ENCODE results near the gene FAM229B.
A peak's percentile ranks its signal among the peaks of the same experiment; 100 is the strongest.

Gene FAM229B

GRCh38 chr6:112106562-112106961, 19.2 kb downstream of the FAM229B start:
- Mint-ChIP-seq H3K27me3 (peaks cover 5% of the 10 kb centered on the region), H3K9me3 (peaks cover 6% of the 10 kb centered on the region), H3K36me3 (ENCODE audit: low read depth) (no peaks in the 10 kb centered on the region), H3K4me1 (ENCODE audit: low read depth) (no peaks in the 10 kb centered on the region), H3K4me3 (no peak overlapping the region), H3K27ac (no peak overlapping the region)

- no peak overlapping the region for H3K4me3 Mint-ChIP-seq
- no peak overlapping the region for H3K27ac Mint-ChIP-seq
- peaks cover 6% of the 10 kb centered on the region for H3K9me3 Mint-ChIP-seq
- H3K27me3 Mint-ChIP-seq: peaks cover 16% of the 10 kb centered on the region
- H3K4me1 Mint-ChIP-seq (ENCODE audit: low read depth): no peaks in the 10 kb centered on the region
- no peaks in the 10 kb centered on the region for H3K36me3 Mint-ChIP-seq (ENCODE audit: low read depth)
Measured at GRCh38 chr6:112109262-112109661, 21.9 kb downstream of the FAM229B start.

- Mint-ChIP-seq H3K27ac (no peak overlapping the region), H3K9me3 (no peaks in the 10 kb centered on the region), H3K4me1 (ENCODE audit: low read depth) (peaks cover 18% of the 10 kb centered on the region), H3K27me3 (peaks cover 20% of the 10 kb centered on the region), H3K4me3 (no peak overlapping the region), H3K36me3 (ENCODE audit: low read depth) (no peaks in the 10 kb centered on the region)
Measured at GRCh38 chr6:112113431-112113830, 26.0 kb downstream of the FAM229B start.

- Mint-ChIP-seq H3K4me1 (ENCODE audit: low read depth) (peaks cover 18% of the 10 kb centered on the region), H3K9me3 (no peaks in the 10 kb centered on the region), H3K36me3 (ENCODE audit: low read depth) (no peaks in the 10 kb centered on the region), H3K27ac (no peak overlapping the region), H3K4me3 (no peak overlapping the region), H3K27me3 (peaks cover 19% of the 10 kb centered on the region)
Measured at GRCh38 chr6:112113918-112114317, 26.5 kb downstream of the FAM229B start.

GRCh38 chr6:112114577-112115223, 27.3 kb downstream of the FAM229B start:
- Mint-ChIP-seq H3K9me3 (no peaks in the 10 kb centered on the region), H3K36me3 (ENCODE audit: low read depth) (no peaks in the 10 kb centered on the region), H3K27ac (no peak overlapping the region), H3K27me3 (peaks cover 15% of the 10 kb centered on the region), H3K4me1 (ENCODE audit: low read depth) (peaks cover 18% of the 10 kb centered on the region), H3K4me3 (no peak overlapping the region)

- Mint-ChIP-seq H3K9me3 (no peaks in the 10 kb centered on the region), H3K4me1 (ENCODE audit: low read depth) (peaks cover 18% of the 10 kb centered on the region), H3K36me3 (ENCODE audit: low read depth) (no peaks in the 10 kb centered on the region)
Measured at GRCh38 chr6:112116221-112116620, 28.8 kb downstream of the FAM229B start.

DNA sequence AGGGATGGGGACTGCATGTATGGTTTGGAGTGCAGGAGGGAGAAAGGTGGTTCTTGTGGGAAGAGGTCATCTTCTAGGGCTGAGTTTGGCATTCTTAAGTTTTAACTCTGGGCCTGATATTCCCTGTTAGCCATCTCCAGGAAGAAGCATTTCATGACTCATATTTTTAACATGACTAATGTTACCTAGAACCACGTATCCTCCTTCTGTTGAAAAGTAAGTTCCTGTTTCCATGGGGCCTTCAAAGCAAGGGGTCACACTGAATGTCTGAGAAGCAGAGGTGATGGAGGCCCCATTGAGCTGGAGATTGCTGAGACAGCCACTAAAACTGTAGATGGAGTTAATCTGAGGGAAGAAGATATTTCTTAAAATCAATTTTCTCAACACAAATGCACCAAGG, 30.2 kb downstream of the FAM229B start:
- peaks cover 18% of the 10 kb centered on the region for H3K4me1 Mint-ChIP-seq (ENCODE audit: low read depth)
- peak overlapping the region; percentile 6 for H3K4me3 Mint-ChIP-seq
- H3K27me3 Mint-ChIP-seq: peaks cover 11% of the 10 kb centered on the region
- no peaks in the 10 kb centered on the region for H3K9me3 Mint-ChIP-seq
- no peaks in the 10 kb centered on the region for H3K36me3 Mint-ChIP-seq (ENCODE audit: low read depth)
- peak overlapping the region; percentile 83 for H3K27ac Mint-ChIP-seq

More at GRCh38 chr6:112116221-112116620, 28.8 kb downstream of the FAM229B start:
- H3K27me3 Mint-ChIP-seq: peaks cover 15% of the 10 kb centered on the region
- no peak overlapping the region for H3K27ac Mint-ChIP-seq
- H3K4me3 Mint-ChIP-seq: no peak overlapping the region

- H3K36me3 Mint-ChIP-seq (ENCODE audit: low read depth): no peaks in the 10 kb centered on the region
- no peak overlapping the region for H3K27ac Mint-ChIP-seq
- peaks cover 11% of the 10 kb centered on the region for H3K27me3 Mint-ChIP-seq
- no peak overlapping the region for H3K4me3 Mint-ChIP-seq
- H3K4me1 Mint-ChIP-seq (ENCODE audit: low read depth): peaks cover 18% of the 10 kb centered on the region
- no peaks in the 10 kb centered on the region for H3K9me3 Mint-ChIP-seq
Measured at GRCh38 chr6:112118034-112118433, 30.6 kb downstream of the FAM229B start.

GRCh38 chr6:112122756-112123155, 35.4 kb downstream of the FAM229B start:
- peaks cover 10% of the 10 kb centered on the region for H3K27me3 Mint-ChIP-seq
- no peaks in the 10 kb centered on the region for H3K9me3 Mint-ChIP-seq
- H3K27ac Mint-ChIP-seq: no peak overlapping the region
- H3K36me3 Mint-ChIP-seq (ENCODE audit: low read depth): no peaks in the 10 kb centered on the region
- peaks cover 5% of the 10 kb centered on the region for H3K4me1 Mint-ChIP-seq (ENCODE audit: low read depth)
- no peak overlapping the region for H3K4me3 Mint-ChIP-seq

DNA sequence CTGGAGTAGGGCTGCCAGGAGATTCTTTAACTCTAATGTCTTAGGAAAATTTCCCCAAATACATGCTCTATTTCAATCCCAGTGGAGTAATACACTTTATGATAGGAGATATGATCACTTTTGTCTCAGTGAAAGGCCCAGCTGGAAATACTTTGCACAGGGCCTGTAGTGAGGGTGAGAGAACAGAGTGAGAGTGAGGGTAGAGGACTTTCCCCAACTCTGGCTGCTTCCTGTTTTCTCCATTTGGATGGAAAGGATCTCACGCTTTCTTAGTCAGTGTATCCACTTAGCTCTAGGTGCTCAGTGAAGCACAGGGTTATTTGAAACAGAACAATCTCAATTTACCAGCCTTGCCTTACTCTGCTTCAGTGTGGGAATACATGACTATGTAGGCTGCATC, 36.6 kb downstream of the FAM229B start:
- Mint-ChIP-seq H3K27ac (no peak overlapping the region), H3K4me1 (ENCODE audit: low read depth) (no peaks in the 10 kb centered on the region), H3K4me3 (no peak overlapping the region), H3K9me3 (no peaks in the 10 kb centered on the region), H3K36me3 (ENCODE audit: low read depth) (no peaks in the 10 kb centered on the region), H3K27me3 (peaks cover 16% of the 10 kb centered on the region)

DNA sequence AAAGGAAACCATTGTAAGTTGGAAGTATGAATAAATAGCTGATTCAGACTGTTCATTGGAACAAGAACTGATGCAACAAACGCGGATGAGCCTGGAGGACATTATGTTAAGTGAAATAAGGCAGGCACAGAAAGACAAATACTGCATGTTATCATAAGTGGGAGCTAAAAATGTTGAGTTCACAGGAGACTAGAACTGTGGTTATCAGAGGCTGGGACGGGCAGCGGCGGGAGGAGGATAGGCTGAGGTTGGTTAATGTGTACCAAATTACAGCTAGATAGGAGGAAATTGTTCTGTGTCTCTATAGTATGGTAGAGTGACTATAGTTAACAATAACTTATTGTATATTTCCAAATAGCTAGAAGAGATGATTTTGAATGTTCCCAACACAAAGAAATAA, 40.8 kb downstream of the FAM229B start:
- Mint-ChIP-seq H3K36me3 (ENCODE audit: low read depth) (no peaks in the 10 kb centered on the region), H3K4me1 (ENCODE audit: low read depth) (no peaks in the 10 kb centered on the region), H3K4me3 (no peak overlapping the region), H3K27me3 (peaks cover 21% of the 10 kb centered on the region), H3K27ac (no peak overlapping the region), H3K9me3 (no peaks in the 10 kb centered on the region)

DNA sequence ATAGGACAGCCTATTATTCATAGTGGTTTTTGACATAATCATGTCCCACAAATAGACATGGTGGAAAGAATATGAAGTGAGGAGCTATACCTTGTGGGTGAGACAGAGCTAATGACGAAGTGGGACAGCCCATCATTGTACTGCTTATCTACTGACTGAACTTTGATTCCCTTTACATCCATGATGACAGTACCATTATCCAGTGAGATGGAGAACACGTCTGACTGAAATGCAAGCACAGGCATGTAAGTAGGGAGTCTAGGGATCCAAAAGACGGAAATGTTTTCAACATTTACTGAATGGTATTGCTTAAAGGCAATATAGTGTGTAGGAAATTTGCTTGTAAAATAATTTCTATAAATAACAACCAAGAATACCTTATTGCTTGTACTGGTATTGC, 43.5 kb downstream of the FAM229B start:
- Mint-ChIP-seq H3K27me3 (peaks cover 21% of the 10 kb centered on the region), H3K4me1 (ENCODE audit: low read depth) (no peaks in the 10 kb centered on the region), H3K4me3 (no peak overlapping the region), H3K9me3 (no peaks in the 10 kb centered on the region), H3K27ac (no peak overlapping the region), H3K36me3 (ENCODE audit: low read depth) (no peaks in the 10 kb centered on the region)

DNA sequence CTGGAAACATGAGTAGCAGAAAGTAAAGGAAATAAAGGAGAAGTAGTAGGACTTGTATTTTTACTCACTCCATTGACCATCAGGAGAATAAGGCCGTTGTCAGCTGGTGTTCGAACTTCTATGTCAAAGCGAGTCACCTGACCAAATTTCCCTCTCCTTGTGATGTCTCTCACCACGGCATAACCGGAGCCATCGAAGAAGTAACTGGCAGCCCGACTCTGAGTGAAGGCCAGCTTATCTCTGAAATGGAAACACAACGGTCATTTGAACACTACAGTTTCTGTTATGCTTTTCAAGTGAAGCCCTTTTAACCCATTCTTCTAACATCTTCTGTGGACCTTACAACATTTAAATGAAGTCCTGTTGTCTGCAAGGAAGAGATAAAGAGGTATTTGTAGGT, 51.7 kb downstream of the FAM229B start:
- no peaks in the 10 kb centered on the region for H3K4me1 Mint-ChIP-seq (ENCODE audit: low read depth)
- H3K27me3 Mint-ChIP-seq: no peaks in the 10 kb centered on the region
- no peak overlapping the region for H3K4me3 Mint-ChIP-seq
- H3K27ac Mint-ChIP-seq: no peak overlapping the region
- H3K36me3 Mint-ChIP-seq (ENCODE audit: low read depth): no peaks in the 10 kb centered on the region
- no peaks in the 10 kb centered on the region for H3K9me3 Mint-ChIP-seq

DNA sequence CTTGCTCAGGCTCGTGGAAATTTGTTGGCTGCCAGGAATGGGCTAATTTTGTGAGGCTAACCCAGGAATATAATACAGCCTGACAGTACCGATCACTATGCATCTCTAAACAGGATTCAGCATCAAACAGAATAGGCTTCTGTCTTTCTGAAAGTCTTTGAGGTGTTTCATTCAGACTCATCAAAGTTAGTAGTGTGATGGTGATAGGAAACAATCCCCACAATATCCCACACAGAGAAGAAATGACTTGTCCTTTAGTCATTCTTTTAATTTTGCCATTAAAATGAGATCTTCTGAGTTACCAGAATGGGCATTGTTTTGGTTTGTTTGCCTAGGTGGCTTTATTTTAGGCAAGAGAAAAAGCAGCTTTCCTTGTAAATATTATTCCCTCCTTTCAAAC, 54.3 kb downstream of the FAM229B start:
- Mint-ChIP-seq H3K27me3 (no peaks in the 10 kb centered on the region), H3K36me3 (ENCODE audit: low read depth) (no peaks in the 10 kb centered on the region), H3K4me1 (ENCODE audit: low read depth) (no peaks in the 10 kb centered on the region), H3K4me3 (no peak overlapping the region), H3K9me3 (no peaks in the 10 kb centered on the region), H3K27ac (no peak overlapping the region)

- H3K4me3 Mint-ChIP-seq: no peak overlapping the region
- H3K27ac Mint-ChIP-seq: no peak overlapping the region
- H3K27me3 Mint-ChIP-seq: peaks cover 4% of the 10 kb centered on the region
- H3K9me3 Mint-ChIP-seq: no peaks in the 10 kb centered on the region
- H3K4me1 Mint-ChIP-seq (ENCODE audit: low read depth): peaks cover under 1% of the 10 kb centered on the region
- no peaks in the 10 kb centered on the region for H3K36me3 Mint-ChIP-seq (ENCODE audit: low read depth)
Measured at GRCh38 chr6:112144145-112144926, 56.9 kb downstream of the FAM229B start.

All from stimulated activated naive CD8-positive, alpha-beta T cell treated with anti-CD3 and anti-CD28 coated beads, Interleukin-15, Interleukin-2, amounts not matched to agents 100 ng/mL and 50 ng/mL, for 24 hours (primary cell).